ENCODE data around the gene HNRNPUL1.

Gene HNRNPUL1

GRCh38 chr19:41297628-41298347 lies 33.6 kb downstream of the HNRNPUL1 start:
- H3K4me3 ChIP-seq (ENCODE audit: low read depth, low read length) = no peak overlapping the region; the same call in 1 of the 2 replicates
- TF ChIP-seq CTCF (IDR thresholded peaks at IDR 0.05; ENCODE audit: low read depth, low read length, missing control alignments) = peak; percentile 26
- DNase-seq (ENCODE audit: low read depth) = peak; percentile 79

DNA sequence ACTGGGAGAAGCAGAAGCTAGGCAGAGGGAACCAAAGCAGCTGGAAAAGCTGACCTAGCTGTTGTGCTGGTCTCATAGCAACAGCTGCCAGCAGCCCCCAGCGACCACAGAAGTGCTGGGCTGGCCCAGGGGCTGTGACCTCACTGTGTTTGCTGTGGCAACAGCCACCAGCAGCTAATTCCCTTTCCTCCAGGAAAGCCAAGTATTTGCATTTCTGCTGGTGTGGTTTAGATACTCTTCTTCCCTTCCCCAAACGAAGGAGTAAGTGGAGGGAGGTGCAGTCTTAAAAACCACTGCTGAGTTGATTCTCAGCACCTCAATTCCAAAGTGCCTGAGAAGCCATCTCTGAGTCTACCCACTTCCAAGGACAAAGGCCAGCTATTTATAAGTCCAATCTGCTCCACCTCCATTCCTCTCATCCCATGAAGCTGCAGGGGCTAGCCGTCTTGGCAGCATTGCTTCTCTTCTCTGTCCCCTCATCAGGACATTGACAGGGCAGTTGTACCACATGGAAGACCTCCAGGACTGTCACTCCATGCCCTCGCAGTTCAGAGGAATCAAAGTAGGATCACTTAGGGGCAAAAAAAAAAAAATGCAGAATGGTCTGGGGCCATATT lies 34.3 kb downstream of the HNRNPUL1 start:
- H3K4me3 ChIP-seq (ENCODE audit: low read depth, low read length) = no peak overlapping the region; the same call in 1 of the 2 replicates
- no peak for TF ChIP-seq CTCF (IDR thresholded peaks at IDR 0.05; ENCODE audit: low read depth, low read length, missing control alignments)
- no peak for DNase-seq (ENCODE audit: low read depth)

GRCh38 chr19:41299046-41299754 lies 35.0 kb downstream of the HNRNPUL1 start:
- DNase-seq (ENCODE audit: low read depth) = no peak
- TF ChIP-seq CTCF (IDR thresholded peaks at IDR 0.05; ENCODE audit: low read depth, low read length, missing control alignments) = no peak
- H3K4me3 ChIP-seq (ENCODE audit: low read depth, low read length) = no peak overlapping the region

GRCh38 chr19:41299755-41300089 lies 35.5 kb downstream of the HNRNPUL1 start:
- no peak overlapping the region for H3K4me3 ChIP-seq (ENCODE audit: low read depth, low read length)
- DNase-seq (ENCODE audit: low read depth) = no peak
- TF ChIP-seq CTCF (IDR thresholded peaks at IDR 0.05; ENCODE audit: low read depth, low read length, missing control alignments) = no peak

DNA sequence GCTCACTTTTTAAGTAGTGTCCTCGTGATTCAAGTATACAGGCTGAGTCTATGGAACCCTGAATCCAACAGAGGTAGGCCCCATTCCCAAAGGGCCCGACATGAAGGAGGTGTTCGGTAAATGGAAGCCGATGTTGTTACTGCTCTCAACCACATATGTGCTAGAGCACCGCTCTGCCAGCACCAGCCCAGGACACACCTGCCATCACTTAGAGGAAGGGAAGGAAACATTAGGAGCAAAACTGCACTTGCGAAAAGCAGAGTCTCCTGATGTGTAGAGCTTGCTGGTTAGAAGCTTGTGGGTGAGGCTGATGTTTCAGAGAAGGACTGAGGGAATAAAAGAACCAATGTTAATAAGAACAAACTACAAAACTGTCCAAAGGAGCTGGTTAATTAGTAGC lies 36.4 kb downstream of the HNRNPUL1 start:
- no peak for TF ChIP-seq CTCF (IDR thresholded peaks at IDR 0.05; ENCODE audit: low read depth, low read length, missing control alignments)
- no peak for DNase-seq (ENCODE audit: low read depth)
- H3K4me3 ChIP-seq (ENCODE audit: low read depth, low read length) = no peak overlapping the region

GRCh38 chr19:41302624-41303351 lies 38.6 kb downstream of the HNRNPUL1 start:
- DNase-seq (ENCODE audit: low read depth) = peak; percentile 59
- no peak overlapping the region for H3K4me3 ChIP-seq (ENCODE audit: low read depth, low read length)
- TF ChIP-seq CTCF (IDR thresholded peaks at IDR 0.05; ENCODE audit: low read depth, low read length, missing control alignments) = no peak

Measured in GM12864 (cell line).